GM19043 (cell line): ENCODE results near the gene TAS2R60.
"Not testable (repeated sequence)": the region's sequence is repeated elsewhere in the genome, so short reads cannot be mapped to it uniquely, and the experiment has no call there.

Source experiments
- ATAC-seq: cut with Tn5 transposase; IDR thresholded peaks from one replicate; pipeline ENCODE4 v1.9.1; 2021; ENCODE audit warnings: low read depth; ENCODE audit not compliant: unreplicated experiment

TAS2R60 gene, protein sequence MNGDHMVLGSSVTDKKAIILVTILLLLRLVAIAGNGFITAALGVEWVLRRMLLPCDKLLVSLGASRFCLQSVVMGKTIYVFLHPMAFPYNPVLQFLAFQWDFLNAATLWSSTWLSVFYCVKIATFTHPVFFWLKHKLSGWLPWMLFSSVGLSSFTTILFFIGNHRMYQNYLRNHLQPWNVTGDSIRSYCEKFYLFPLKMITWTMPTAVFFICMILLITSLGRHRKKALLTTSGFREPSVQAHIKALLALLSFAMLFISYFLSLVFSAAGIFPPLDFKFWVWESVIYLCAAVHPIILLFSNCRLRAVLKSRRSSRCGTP

DNA sequence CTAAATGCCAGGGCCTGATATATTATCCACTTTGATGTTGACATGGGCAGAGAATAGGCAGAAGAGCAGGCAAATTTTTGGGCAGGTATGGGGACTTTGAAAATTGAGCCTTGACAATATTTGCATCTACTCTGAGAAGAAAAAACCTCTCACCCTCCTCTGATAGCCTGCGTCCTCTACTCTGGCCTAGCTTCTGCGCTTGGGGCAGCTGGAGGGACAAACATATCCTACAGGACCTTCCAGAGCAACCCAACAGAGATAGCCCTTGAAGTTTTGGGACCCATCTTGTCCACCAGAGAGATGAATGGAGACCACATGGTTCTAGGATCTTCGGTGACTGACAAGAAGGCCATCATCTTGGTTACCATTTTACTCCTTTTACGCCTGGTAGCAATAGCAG lies at the start of gene TAS2R60:
Gene TAS2R60 (plus strand): TSS at position 301 of the 400 bp plus-strand sequence. CDS start 0 bp downstream, at position 301.
- ATAC-seq = no peak

DNA sequence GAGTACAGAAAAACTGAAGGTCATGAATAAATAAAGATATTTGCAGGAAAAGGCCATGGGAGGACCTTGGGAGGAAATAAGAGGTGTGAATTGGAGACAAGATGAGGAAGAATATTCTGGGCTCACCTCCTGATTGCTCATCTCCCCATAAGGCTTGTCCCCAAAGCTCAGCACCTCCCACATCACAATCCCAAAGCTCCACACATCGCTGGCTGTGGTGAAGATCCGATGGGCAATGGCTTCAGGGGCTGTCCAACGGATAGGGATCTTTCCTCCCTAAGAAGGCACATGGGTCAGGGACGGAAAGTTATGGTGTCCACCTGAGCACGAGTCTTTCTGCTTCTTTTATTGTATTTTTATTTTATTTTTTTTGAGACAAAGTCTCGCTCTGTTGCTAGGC lies 49.2 kb upstream of the TAS2R60 start:
- no peak for ATAC-seq

DNA sequence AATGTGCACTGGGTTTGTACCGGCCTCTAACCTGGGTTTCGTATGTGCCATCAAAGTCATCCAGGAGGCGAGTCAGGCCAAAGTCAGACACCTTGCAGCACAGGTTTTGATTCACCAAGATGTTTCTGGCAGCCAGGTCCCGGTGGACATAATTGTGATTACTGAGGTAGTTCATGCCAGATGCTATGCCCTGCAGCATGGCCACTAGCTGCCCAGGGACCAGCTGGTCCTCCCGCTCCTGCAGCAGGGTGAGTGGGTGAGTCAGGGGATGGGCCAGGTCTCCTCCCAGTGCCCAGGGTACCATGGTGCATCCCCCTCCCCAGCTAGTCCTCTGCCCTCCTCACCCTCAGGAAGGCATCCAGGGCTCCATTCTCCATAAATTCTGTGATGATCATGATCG lies 48.5 kb upstream of the TAS2R60 start:
- ATAC-seq = no peak

DNA sequence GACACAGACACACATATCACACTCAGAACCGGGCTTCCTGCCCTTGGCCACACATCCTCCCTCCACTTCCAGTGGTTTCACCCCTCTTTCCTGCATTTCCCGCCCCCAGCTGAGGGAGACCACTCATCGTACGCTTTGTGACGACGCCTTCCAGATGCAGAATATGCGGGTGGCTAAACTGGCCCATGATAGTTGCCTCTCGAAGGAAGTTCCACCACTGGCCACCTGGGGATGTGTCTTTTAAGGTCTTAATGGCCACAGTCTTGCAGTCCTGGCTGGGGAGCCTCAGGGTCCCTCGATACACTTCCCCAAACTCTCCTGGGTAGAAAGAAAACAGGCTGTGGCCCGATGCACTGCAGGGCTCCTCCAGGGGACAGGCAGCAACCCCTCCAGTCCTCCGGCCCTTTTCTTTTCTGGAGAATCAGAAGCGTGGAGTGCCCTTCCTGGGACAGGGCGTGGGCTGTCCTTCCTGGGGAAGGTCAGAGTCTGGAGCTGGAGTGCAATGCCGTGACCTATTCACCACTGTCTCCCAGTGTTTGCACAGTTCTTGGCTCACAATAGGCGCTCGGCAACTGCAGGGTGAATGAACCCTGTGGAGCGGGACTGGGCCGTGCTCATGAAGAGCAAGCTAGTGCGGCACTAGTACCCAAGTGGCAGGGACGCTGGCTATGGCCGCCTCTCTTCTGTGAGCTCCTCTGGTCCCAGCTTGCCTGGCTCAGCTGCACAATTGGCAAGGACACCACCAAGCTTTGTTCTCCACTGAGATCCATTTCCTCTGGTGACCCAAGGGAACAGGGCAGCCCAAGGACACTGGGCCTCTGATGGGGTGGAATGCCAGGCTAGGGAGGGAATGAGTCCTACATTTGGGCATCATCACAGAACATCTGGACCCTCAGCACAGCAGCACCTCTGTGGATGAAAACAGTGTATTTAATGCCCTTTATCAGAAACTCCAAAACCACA lies 47.8 kb upstream of the TAS2R60 start:
- no peak for ATAC-seq

DNA sequence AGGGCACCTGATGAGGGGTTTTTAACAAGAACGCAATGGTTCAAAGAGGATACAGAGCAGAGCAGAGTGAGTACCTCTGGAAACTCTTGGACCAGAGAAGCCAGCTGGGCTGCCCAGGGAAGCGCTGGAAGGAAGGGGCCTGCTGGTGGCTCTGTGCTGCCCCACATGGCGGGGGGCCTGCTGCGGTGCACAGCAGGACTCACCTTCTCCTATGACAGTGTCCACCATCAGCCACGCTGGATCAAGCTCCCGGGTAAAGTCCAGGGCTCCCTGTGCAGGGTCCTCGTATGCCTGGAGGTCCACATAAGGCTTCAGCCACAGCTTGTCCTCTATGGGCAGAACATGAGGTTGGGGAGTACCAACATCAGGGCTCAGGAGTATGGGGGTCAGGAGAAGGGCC lies 47.1 kb upstream of the TAS2R60 start:
- ATAC-seq = no peak

DNA sequence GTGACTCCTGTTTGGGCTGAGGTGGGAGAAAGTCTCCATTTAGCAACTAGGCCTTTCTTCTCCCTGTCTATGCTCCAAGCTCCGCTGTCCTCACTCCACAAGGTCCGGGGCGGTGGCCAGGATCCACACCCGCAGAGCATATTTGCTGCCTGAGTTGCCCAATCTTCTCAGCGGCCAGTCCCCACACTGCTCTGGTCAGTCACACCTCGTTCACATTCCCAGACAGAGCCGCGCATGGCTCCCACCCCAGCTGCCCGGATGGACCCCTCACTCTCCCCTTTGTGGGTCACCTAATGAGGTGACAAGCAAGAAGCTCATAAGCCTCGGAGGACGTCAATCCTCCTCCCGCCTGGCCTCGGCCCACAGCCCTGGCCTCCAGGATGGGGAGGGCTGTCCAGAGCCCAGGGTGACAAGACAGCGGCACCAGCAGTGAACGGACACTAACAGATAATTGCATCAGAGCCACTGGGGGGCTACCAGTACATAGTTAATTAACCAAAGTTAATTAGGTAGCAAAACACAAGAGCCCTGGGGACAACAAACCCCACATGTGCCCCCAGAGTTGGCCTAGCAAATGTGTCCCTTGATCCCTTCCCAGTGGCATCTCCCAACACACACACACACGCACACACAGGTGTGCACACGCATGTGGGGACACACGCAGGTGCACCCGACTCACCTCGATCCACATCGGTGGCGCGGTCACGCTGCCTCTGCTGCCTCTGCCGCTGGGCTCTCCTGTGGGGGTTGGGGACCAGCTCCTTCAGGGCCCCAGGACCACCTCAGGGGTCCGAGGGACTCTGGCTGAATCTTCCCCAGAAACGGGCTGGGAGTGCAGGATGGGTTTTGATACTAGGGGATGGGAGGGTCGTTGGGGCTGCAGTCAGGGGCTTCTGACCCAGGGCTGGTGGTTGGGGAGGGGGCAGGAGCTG lies 46.4 kb upstream of the TAS2R60 start:
- ATAC-seq = no peak

DNA sequence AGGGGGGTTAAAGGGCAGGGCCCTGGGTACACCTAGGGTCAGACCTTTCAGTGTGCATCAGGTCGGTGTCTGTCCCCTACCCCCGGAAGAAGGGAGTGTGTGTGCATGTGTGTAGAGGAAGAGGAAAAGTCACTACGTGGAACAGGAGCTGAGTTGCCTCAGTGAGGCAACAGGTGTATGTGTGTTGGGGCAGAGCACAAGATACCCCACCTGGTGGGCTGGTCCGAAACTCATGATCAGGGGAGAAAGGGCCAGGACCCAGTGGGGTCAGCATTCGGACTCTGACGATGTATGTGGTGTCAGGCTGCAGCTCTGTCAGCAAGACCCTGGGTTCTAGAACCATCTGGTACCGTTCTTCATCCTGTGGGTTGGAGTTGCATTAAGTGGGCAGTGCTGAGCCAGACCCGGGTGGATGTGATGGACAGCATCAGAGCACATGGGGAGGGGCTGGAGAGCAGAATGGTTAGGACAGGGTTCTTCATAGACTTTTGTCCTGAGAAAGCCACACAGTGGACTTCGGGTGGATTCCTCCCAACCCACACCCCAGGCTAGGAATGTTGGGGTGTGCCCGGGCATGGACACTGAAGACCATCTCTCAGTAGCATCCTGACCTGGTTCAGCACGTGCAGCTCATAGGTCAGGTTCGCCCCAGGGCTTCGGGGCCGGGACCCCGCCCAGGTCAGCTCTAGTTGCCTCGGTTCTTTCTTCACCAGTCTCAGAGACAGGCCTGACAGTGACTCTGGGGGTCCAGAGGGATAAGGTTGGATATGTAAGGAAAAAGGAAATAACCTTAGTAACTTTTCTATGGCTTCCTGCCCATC lies 45.3 kb upstream of the TAS2R60 start:
- ATAC-seq = no peak

DNA sequence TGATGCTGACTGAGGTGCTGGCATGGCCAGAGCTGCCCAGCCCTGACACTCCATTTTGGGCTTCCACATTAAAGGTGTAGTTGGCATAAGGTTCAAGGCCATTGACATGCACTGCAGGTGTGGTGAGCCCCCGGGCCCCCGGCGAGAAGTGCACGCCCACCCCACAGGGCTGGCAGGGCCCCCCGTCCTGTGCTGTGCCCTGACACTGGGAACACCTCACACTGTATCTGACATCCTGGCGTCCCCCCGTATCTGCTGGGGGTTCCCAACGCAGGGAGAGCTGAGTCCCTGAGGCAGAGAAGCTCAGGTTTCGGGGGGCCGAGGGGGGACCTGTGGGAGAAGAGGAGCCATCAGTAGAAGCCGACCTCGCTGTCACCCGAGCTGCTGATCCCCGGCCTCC lies 44.6 kb upstream of the TAS2R60 start:
- no peak for ATAC-seq

DNA sequence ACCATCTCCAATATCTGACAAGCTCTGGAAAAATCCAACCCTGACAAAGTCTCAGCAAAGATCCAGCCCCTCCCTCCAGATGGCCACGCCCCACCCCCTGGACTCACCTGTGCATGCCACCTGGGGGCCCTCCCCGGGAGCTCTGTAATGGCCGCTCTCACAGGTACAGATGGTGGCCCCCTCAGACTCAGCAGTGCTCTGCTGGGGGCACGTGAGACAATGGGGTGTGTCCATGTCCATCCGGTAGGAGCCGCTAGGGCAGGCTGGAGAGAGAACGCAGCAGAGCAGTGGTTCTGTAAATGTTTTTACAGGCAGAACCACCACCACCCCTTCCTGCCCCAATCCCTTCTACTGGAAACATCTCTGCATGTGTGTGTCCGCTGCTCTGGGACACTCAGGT lies 44.1 kb upstream of the TAS2R60 start:
- no peak for ATAC-seq

DNA sequence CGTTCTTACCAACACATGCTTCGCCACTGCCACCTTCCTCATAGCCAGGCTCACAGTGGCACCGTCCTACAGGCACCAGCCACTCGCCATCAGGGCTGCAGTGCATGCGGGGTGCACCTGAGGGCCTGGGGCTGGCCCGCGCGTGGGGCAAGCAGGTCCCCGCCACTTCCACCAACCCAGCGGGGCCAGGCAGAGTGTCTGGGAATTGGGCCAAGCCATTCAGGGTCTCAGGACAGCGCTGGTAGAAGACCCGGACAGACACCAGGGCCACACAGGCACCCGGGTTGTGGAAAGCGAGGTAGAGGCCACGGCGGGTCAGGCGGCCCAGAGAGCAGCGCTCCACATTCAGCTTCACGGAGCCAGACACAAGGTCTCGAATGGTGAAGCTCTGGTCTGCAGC lies 43.6 kb upstream of the TAS2R60 start:
- no peak for ATAC-seq

DNA sequence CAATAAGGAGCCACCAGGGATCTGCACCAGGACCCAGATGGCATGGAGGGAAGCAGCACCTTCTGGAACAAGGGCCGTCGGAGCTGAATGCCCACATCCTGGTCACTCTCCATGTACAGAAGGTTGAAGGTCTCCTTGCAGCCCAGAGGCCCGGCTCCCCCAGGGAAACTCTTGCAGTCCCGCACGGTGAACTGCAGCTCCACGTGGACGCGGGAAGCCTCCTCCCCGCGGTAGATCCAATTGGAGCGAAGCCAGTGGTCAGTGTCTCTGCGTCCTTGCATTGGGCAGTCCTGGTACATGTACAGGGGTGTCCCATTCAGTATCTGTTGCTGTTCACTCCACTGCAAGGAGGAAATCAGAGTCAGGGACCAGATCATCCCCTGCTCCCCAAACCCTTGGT lies 42.0 kb upstream of the TAS2R60 start:
- no peak for ATAC-seq

DNA sequence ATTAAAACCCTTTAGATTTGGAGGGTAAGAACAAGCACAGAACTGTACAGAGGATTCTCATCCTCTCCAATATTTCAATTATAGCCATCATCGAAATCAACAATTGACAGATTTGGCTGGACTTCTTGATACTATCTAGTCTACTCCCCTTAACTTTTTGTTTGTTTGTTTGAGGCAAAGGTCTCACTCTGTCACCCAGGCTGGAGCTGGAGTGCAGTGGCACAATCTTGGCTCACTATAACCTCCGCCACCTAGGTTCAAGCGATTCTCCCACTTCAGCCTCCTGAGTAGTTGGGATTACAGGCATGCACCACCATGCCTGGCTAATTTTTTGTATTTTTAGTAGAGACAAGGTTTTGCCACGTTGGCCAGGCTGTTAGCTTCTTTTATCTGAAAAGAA lies 41.0 kb upstream of the TAS2R60 start:
- ATAC-seq = not testable (repeated sequence)

DNA sequence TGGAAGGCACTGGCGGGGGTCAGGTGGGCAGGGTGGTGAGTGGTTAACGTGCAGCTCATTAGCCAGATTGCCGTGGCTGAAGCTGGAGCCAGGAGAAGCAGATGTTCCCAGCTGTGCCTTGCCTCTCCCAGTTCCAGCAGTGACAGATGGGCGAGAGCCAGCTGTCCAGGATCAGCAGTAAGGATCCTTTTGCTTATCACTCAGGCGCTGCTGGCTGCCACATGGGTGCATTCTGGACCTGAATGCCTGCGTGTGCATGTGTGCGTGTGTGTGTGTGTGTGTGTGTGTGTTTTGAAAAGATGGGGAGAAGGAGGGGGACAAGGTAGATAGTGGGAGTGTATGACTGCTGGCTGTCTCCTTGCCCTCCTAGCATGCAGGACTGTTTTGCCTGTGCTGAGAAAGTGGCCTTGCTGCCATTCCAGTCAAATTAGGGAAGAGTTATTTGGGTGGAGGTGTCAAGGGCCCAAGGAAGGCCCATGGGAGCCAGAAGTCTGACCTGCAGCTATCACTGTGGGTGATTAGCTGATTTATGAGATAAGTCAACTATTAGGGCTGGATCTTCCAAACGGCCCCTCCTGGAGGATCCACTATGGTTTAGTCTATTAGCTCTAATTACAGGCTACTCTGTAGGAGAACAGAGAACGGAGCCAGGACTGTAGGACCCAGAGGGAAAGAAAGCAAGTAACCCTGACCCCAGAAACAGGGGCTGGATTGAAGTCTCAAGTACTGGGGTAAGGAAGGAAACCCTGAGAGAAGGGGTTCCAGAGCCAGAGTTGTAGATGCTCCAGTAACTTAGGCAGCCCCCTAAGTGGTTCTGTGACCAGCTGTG lies 37.9 kb upstream of the TAS2R60 start:
- ATAC-seq = no peak

DNA sequence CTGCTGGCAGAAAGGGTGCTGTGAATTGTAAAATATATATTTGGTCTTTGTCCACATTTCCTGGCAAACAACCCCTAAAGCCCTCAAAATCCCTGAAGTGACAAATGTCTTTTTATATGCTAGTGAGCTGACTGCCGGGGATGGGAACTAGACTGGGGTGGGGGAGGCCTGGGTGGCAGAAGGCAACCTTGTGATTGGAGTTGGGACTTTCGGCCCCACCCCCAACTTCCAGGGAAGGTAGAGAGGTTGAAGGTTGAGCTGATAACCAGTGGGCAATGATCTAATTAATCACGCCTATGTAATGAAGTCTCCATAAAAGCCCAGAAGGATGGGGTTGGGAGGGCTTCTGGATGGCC lies 37.3 kb upstream of the TAS2R60 start:
- ATAC-seq = no peak

DNA sequence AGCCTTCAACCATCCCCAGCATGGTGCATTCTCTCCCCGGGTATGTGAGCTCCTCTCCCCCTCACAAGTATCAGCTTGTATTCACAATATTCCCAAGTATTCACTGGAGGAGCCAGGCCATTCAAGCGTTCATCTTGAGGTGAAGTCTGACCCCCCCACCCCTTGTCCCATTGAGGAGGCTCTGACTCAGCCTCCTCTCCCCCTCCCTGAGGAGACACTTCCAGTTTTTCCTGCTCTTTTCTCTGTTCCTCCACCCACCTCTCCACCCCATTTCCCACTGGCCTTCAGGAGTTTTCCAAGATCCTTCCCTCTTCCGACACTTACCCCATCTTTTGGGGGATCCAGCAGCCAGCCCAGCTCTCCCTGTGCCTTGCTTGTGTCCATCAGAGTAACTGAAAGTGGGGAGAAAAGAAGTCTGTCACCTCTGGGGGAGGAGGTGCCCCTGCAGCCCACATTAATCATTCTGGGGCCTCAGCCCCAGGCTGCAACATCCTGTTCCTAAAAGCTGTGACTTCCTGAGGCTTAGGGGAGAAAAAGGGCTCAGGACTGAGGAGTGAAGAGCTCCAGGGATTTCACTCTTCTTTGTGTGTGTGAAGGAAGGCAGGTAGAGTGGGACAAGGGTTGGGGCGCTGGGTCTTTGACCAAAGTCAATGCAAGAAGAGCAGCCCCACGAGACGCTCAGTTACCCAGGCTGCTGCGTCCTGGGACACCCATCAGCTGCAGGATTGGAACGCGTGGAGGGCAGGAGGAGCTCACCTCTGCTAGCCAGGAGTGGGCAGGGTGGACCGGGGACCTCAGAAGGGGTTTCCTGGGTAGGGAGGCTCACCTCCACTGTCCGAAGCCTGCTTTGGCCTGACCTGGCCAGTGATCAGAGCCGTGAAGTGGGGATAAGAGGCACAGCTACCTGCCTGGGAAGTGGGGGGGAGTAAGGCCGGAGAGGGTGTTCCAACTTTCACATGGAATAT lies 35.7 kb upstream of the TAS2R60 start:
- ATAC-seq = no peak

DNA sequence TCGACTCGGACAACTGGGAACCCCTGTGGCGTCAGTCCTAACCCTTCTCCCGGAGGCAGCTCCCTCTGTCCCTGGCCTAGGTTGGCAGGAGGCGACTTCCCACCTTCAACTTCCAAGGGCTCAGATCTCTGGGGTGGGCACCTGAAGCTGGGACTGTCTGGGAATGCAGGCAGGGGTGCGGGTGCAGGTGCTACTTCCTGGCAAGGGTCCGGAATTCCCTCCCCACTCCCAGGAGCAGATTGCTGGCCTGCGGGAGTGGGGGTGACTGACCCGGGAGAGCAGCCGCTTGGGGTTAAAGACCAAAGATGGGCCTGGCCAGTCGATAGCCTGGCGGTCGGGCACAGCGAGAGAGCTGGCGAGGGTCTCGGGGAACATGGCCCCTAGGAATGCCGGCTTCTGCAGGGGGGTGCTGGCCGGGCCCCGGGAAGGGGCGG lies 35.0 kb upstream of the TAS2R60 start:
- no peak for ATAC-seq

DNA sequence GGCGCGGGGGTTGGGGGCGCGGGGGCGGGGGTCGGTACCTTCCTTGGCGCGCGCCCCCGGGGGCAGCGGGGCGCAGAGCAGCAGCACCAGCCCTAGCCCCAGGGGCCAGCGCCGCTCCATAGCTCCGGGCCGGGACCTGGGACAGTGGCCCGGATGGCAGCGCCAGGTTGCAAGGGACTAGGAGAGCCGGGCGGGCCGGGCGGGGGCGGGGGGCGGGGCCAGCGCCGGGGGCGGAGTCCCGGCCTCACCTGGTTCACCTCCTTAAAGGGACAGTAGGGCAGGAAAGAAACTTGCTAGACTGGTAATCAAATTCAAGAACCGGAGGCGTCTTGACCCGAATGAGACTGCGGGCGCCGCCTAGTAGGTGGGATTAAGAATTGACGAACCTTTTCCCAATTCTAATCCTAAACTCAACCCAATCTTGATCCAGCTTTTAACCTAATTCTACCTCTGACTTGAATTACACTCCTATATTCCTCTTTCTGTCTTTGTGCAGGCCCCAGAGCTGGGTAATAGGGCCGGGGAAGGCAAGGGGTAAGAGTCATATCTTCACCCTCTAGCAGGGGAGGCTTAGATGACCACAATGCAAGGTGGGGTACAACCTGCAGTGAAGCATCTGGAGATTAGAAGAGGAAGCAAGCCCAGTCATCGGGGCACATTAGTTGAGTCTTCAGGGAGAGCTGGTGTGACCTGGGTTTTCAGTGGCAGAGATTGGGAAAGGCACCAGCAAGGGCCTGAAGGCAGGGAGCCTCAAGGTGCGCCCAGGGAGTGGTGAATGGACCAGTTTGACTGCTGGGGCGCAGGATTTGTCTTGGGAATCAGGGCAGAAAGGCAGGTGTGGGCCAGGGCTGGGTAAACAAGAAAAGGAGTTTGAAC lies 34.3 kb upstream of the TAS2R60 start, which contains the start of gene EPHA1:
Gene EPHA1 (minus strand): TSS at position 171 of the 876 bp plus-strand sequence. CDS start 51 bp downstream, at position 120.
- ATAC-seq = no peak
